ENCODE results near the gene CTH. TPM values are rescaled to one million over a fixed set of nuclear protein-coding genes. Genes with fewer than 3 reads are reported as not detected.
"Not testable (repeated sequence)": the region's sequence is repeated elsewhere in the genome, so short reads cannot be mapped to it uniquely, and the experiment has no call there.

The CTH gene
- total and polyA plus RNA-seq, 8 donors = 6.5 to 10.3 (median 8.1) TPM

DNA sequence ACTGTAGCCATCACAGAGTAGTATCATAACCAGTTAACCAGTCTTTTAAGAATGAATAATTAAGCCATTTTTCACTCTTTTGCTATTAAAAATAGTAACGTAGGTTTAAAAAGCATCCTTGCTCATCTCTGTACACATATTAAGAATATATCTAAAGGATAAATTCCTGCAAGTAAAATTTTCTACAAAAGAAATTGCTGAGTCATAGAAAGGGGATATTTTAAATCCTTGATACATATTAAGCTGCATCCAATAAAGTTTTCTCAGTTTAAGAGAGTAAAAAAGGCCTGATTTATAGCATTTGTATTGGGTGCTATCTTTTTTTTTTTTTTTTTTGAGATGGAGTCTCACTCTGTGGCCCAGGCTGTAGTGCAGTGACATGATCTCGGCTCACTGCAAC lies 1.9 kb upstream of the CTH start:
- no peak for DNase-seq
- H3K4me3 ChIP-seq = no peak overlapping the region
- no peak overlapping the region for H3K27ac ChIP-seq
- H3K9me3 ChIP-seq = no peaks in the 10 kb centered on the region
- no peaks in the 10 kb centered on the region for H3K27me3 ChIP-seq
- no peak for ATAC-seq
- TF ChIP-seq CTCF (IDR thresholded peaks at IDR 0.05) = no peak
- no peaks in the 10 kb centered on the region for H3K36me3 ChIP-seq
- peaks cover 0 to 11% of the 10 kb centered on the region in 2 donors for H3K4me1 ChIP-seq
- intact Hi-C loops (cut with DNase I) = no loop called here

- intact Hi-C loops (cut with DNase I) = no loop called here
- peak; percentile 50 for ATAC-seq
Measured at GRCh38 chr1:70411360-70411844, 334 bp downstream of the CTH start.

GRCh38 chr1:70415882-70416281 lies 4.8 kb downstream of the CTH start:
- ATAC-seq (no peak), DNase-seq (no peak)
- no peak overlapping the region for H3K4me3 ChIP-seq
- no peak overlapping the region for H3K27ac ChIP-seq
- no peaks in the 10 kb centered on the region for H3K27me3 ChIP-seq
- no peaks in the 10 kb centered on the region for H3K9me3 ChIP-seq
- peaks cover 0 to 12% of the 10 kb centered on the region in 2 donors for H3K36me3 ChIP-seq
- TF ChIP-seq CTCF (IDR thresholded peaks at IDR 0.05) = no peak
- intact Hi-C loops (cut with DNase I) = no loop called here
- peaks cover 0 to 5% of the 10 kb centered on the region in 2 donors for H3K4me1 ChIP-seq

More at GRCh38 chr1:70411360-70411844, 334 bp downstream of the CTH start:
- H3K36me3 ChIP-seq = no peaks in the 10 kb centered on the region
- H3K9me3 ChIP-seq = no peaks in the 10 kb centered on the region
- no peak for DNase-seq
- H3K4me1 ChIP-seq = peaks cover 0 to 11% of the 10 kb centered on the region in 2 donors
- no peaks in the 10 kb centered on the region for H3K27me3 ChIP-seq
- no peak for TF ChIP-seq CTCF (IDR thresholded peaks at IDR 0.05)
- peak overlapping the region; percentile 59 to 63 for H3K4me3 ChIP-seq
- peak overlapping the region; percentile 93 to 97 for H3K27ac ChIP-seq

- H3K9me3 ChIP-seq; ATAC-seq; intact Hi-C loops (cut with DNase I): not testable (repeated sequence)
Measured at GRCh38 chr1:70418973-70419734, 8.1 kb downstream of the CTH start.

GRCh38 chr1:70420320-70420719 lies 9.3 kb downstream of the CTH start:
- ATAC-seq = no peak
- Histone ChIP-seq H3K4me1 (no peaks in the 10 kb centered on the region), H3K9me3 (no peaks in the 10 kb centered on the region), H3K27ac (no peak overlapping the region), H3K36me3 (peaks cover 0 to 15% of the 10 kb centered on the region in 2 donors), H3K4me3 (no peak overlapping the region), H3K27me3 (no peaks in the 10 kb centered on the region)
- intact Hi-C loops (cut with DNase I) = no loop called here
- no peak for TF ChIP-seq CTCF (IDR thresholded peaks at IDR 0.05)
- no peak for DNase-seq

More at GRCh38 chr1:70418973-70419734, 8.1 kb downstream of the CTH start:
- DNase-seq, H3K4me3 ChIP-seq, H3K27ac ChIP-seq, H3K27me3 ChIP-seq, H3K4me1 ChIP-seq: not testable (repeated sequence)
- peaks cover 0 to 15% of the 10 kb centered on the region in 2 donors for H3K36me3 ChIP-seq
